Natural killer cell (primary cell): ENCODE data around the gene MVB12B. TPM values are rescaled to one million over a fixed set of nuclear protein-coding genes. Genes with fewer than 3 reads are reported as not detected.
A peak's percentile ranks its signal among the peaks of the same experiment; 100 is the strongest.

Source experiments
- ATAC-seq, 3 donors: fragments of 150-1000 bp in 2 of 3; fragments of 200-7000 bp in 1 of 3; cut with Tn5 transposase; 1 replicate in 1 of 3; 2 replicates in 2 of 3; pipeline ENCODE4 v1.10.0; 2021; ENCODE audit warnings: mild to moderate bottlenecking in 2 of 3, moderate library complexity in 2 of 3
- DNase-seq, 2 donors: peaks; one replicate each; pipeline versions ENCODE4 v3.0.0 to v3.0.0-alpha.2; 2013 to 2021; ENCODE audit warnings: mixed read lengths in 1 of 2
- H3K27ac ChIP-seq: one replicate; pipeline ENCODE4 v1.5.1; 2013; ENCODE audit warnings: mild to moderate bottlenecking, low read length
- H3K27me3 ChIP-seq: one replicate; pipeline ENCODE4 v1.6.1; 2013; ENCODE audit warnings: low read length; ENCODE audit not compliant: control insufficient read depth, insufficient read depth
- H3K36me3 ChIP-seq: one replicate; pipeline ENCODE4 v1.6.1; 2013; ENCODE audit warnings: low read length; ENCODE audit not compliant: control insufficient read depth, insufficient read depth
- H3K4me1 ChIP-seq: one replicate; pipeline ENCODE4 v1.6.1; 2013; ENCODE audit warnings: low read length; ENCODE audit not compliant: control insufficient read depth, insufficient read depth
- H3K4me3 ChIP-seq: one replicate; pipeline ENCODE4 v1.5.1; 2013; ENCODE audit warnings: low read length
- H3K9me3 ChIP-seq: one replicate; pipeline ENCODE4 v1.6.1; 2013; ENCODE audit warnings: low read length; ENCODE audit not compliant: control insufficient read depth, insufficient read depth
- H3K27ac Mint-ChIP-seq, 2 donors: one replicate each; pipeline ENCODE4 v1.8.0; 2022; ENCODE audit warnings: mild to moderate bottlenecking in 2 of 2, mixed read lengths in 2 of 2, moderate library complexity in 1 of 2
- H3K27me3 Mint-ChIP-seq, 2 donors: one replicate each; pipeline ENCODE4 v1.8.0; 2022; ENCODE audit warnings: low read depth in 2 of 2, mixed read lengths in 2 of 2
- H3K36me3 Mint-ChIP-seq: one replicate; pipeline ENCODE4 v1.8.0; 2022; ENCODE audit warnings: mixed read lengths
- H3K4me1 Mint-ChIP-seq, 2 donors: one replicate each; pipeline ENCODE4 v1.8.0; 2022; ENCODE audit warnings: mixed read lengths in 2 of 2
- H3K4me3 Mint-ChIP-seq: one replicate; pipeline ENCODE4 v1.8.0; 2022; ENCODE audit warnings: mild to moderate bottlenecking, moderate library complexity, mixed read lengths
- H3K9me3 Mint-ChIP-seq, 2 donors: one replicate each; pipeline ENCODE4 v1.8.0; 2022; ENCODE audit warnings: mixed read lengths in 2 of 2
- WGBS: methylation state at CpG from one replicate; pipeline ENCODE4 v1.1.7; 2013; ENCODE audit warnings: missing lambda C conversion rate; ENCODE audit not compliant: insufficient coverage; 5-methylcytosine and 5-hydroxymethylcytosine counted together
- intact Hi-C: fragments of 100-400 bp; cut with micrococcal nuclease; formaldehyde crosslinking; loops from one replicate; pipeline ENCODE4 v1.14.2; 2022
- total RNA-seq, 4 donors: library from RNA; stranded (reverse); fragments of 120-200 nt in 1 of 4; gene quantifications; one replicate each; pipeline versions ENCODE4 v1.2.3 to v1.2.4, GENCODE V29; 2013 to 2022
- TF ChIP-seq, protein P1 (sequence below): fragments of 200-600 bp; IDR thresholded peaks from one replicate; pipeline ENCODE4 v1.8.0; 2022; ENCODE audit warnings: antibody characterized with exemption

The MVB12B gene
- total RNA-seq, 3 donors from 2014 or later (not counting 1 experiment from before 2014, with no cell fraction given), result 2.0 to 13.0 (median 7.8) TPM

DNA sequence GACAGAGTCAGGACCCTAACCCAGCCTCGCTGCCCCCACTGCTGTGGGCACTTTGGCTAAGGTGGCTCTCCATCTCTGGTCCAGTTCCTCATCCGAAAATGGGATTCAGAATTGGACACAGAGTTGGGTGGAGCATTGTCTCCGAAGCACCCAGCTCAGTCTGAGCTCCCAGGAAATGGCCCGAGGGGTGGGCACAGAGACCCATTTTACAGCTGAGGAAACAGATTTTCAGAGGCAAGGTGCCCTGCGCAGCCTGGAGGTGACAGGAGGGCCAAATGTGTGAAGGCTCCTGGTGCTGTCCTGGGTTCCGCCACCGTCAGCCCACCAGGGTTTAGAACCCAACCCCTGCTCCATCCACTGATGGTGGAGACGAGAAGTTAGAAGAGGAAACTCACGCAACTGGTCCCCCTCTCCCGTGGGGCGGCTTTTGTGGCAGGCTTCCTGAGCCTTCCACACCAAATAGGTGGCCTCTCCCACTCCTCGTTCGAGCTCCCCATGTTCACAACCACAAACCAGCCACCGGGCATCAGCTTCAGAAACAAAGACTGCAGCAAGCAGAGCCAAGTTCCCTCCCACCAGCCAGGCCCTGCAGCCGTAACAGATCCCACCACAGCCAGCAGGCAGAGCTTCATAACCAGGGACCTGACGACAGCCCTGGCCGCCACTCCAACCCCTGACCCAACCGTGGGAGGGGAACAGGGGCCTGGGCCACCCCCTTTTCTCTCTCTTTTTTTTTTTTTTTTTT lies 196.2 kb downstream of the MVB12B start:
- H3K27ac ChIP-seq, result no peak overlapping the region
- H3K36me3 Mint-ChIP-seq, result no peaks in the 10 kb centered on the region
- no peak overlapping the region for H3K4me3 Mint-ChIP-seq
- WGBS, result 59% methylated on average over 18 of the region's 18 CpGs
- ATAC-seq (no peak), DNase-seq (no peak)
- intact Hi-C loops, result no loop called here
- peaks cover 26 to 33% of the 10 kb centered on the region in 2 donors for H3K27me3 Mint-ChIP-seq
- H3K4me1 Mint-ChIP-seq, result peaks cover 35 to 38% of the 10 kb centered on the region in 2 donors
- peaks cover 51% of the 10 kb centered on the region for H3K4me1 ChIP-seq
- H3K27me3 ChIP-seq, result no peaks in the 10 kb centered on the region
- H3K4me3 ChIP-seq, result no peak overlapping the region
- H3K36me3 ChIP-seq, result no peaks in the 10 kb centered on the region
- no peaks in the 10 kb centered on the region for H3K9me3 ChIP-seq
- TF ChIP-seq, protein P1, sequence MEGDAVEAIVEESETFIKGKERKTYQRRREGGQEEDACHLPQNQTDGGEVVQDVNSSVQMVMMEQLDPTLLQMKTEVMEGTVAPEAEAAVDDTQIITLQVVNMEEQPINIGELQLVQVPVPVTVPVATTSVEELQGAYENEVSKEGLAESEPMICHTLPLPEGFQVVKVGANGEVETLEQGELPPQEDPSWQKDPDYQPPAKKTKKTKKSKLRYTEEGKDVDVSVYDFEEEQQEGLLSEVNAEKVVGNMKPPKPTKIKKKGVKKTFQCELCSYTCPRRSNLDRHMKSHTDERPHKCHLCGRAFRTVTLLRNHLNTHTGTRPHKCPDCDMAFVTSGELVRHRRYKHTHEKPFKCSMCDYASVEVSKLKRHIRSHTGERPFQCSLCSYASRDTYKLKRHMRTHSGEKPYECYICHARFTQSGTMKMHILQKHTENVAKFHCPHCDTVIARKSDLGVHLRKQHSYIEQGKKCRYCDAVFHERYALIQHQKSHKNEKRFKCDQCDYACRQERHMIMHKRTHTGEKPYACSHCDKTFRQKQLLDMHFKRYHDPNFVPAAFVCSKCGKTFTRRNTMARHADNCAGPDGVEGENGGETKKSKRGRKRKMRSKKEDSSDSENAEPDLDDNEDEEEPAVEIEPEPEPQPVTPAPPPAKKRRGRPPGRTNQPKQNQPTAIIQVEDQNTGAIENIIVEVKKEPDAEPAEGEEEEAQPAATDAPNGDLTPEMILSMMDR, result no peak
- no peaks in the 10 kb centered on the region for H3K9me3 Mint-ChIP-seq
- no peak overlapping the region for H3K27ac Mint-ChIP-seq

DNA sequence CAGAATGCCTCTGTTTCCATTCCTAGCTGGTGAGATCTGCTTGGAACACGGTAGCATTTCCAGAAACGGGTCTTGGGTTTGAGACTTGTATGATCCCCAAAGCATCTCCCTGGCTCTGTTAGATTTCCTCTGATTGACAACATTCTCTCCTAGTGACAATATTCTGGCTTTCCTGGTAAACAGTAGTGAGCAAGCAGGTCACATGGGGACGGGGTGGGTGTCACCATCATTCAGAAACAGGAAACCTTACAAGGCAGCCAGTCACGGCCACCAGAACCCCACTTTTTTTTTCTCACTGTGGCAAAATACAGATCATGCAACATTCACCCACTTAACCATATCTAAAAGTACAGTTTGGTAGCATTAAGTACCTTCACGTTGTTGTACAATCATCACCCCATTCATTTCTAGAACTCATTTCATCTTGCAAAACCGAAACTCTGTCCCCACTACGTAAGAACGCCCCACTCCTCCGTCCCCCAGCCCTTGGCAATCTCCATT lies 197.0 kb downstream of the MVB12B start:
- 22% methylated on average over 9 of the region's 9 CpGs for WGBS
- peak overlapping the region; percentile 34 for H3K4me3 ChIP-seq

DNA sequence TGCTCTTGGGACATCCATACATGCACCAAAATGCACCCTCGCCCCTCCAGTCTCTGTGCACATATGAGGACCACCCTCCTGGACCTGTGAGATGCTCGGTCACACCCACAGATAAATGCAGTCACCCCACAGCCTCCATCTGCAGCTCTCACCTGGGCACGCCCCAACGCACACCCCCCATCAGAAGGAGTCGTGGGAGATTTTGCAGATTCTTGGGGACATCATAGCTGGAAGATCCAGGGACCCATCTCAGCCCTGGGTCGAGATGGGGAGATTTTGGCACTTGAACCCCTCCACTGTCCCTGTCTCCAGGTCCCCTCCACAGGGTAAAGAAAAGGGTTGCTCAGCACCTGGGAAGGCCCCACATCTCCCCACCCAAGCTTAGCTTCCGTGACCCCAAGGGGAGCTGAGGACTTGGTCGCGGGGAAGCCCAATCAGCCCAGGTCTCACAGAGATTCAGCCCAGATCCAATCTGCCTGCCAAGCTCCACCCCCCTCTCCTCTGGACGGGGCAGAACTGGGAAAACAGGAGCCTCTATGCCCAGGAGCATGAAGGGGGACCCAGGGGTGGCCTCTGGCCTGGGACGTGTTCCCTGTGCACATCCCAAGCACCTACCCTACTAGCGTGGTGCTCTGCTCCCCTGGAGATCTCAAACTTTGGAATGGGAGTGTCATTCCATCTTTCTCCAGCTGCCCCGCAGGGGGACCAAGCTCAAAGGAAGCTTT lies 197.9 kb downstream of the MVB12B start:
- DNase-seq (no peak), ATAC-seq (no peak)
- 91% methylated on average over 13 of the region's 13 CpGs for WGBS
- H3K4me1 Mint-ChIP-seq, result peaks cover 21 to 22% of the 10 kb centered on the region in 2 donors
- Histone ChIP-seq H3K9me3 (no peaks in the 10 kb centered on the region), H3K27ac (no peak overlapping the region), H3K4me1 (peaks cover 39% of the 10 kb centered on the region), H3K4me3 (no peak overlapping the region), H3K36me3 (no peaks in the 10 kb centered on the region), H3K27me3 (no peaks in the 10 kb centered on the region)
- peak overlapping the region; percentile 59 for H3K4me3 Mint-ChIP-seq
- TF ChIP-seq, protein P1, result no peak
- no peaks in the 10 kb centered on the region for H3K9me3 Mint-ChIP-seq
- no peaks in the 10 kb centered on the region for H3K36me3 Mint-ChIP-seq
- no peak overlapping the region for H3K27ac Mint-ChIP-seq
- intact Hi-C loops, result no loop called here
- H3K27me3 Mint-ChIP-seq, result peaks cover 11 to 20% of the 10 kb centered on the region in 2 donors

More for the DNA sequence above, 197.0 kb downstream of the MVB12B start:
- H3K27ac ChIP-seq, result no peak overlapping the region
- Mint-ChIP-seq H3K4me3 (peak overlapping the region; percentile 59), H3K9me3 (no peaks in the 10 kb centered on the region), H3K36me3 (no peaks in the 10 kb centered on the region), H3K27ac (no peak overlapping the region), H3K27me3 (peaks cover 19 to 28% of the 10 kb centered on the region in 2 donors), H3K4me1 (peaks cover 30 to 31% of the 10 kb centered on the region in 2 donors)
- intact Hi-C loops, result no loop called here
- H3K4me1 ChIP-seq, result peaks cover 43% of the 10 kb centered on the region
- no peaks in the 10 kb centered on the region for H3K27me3 ChIP-seq
- H3K9me3 ChIP-seq, result no peaks in the 10 kb centered on the region
- ATAC-seq (peak; percentile 83 to 86 (median 84)), DNase-seq (peak in 1 of 2 donors; percentile 69)
- H3K36me3 ChIP-seq, result no peaks in the 10 kb centered on the region
- TF ChIP-seq, protein P1, result no peak
